Nephron progenitor cell (in vitro differentiated cells): ENCODE data around the gene MAN1A2.

Experiments
- DNase-seq: peaks from one replicate; pipeline ENCODE4 v3.0.0; 2021
- H3K27ac Mint-ChIP-seq: 2 replicates; pipeline ENCODE4 v1.8.0; 2021; ENCODE audit warnings: mild to moderate bottlenecking, moderate library complexity, mixed read lengths
- H3K27me3 Mint-ChIP-seq: 2 replicates; pipeline ENCODE4 v1.8.0; 2021; ENCODE audit warnings: mild to moderate bottlenecking, low read depth, mixed read lengths; ENCODE audit not compliant: poor library complexity
- H3K36me3 Mint-ChIP-seq: 2 replicates; pipeline ENCODE4 v1.8.0; 2021; ENCODE audit warnings: low read depth, mixed read lengths
- H3K4me1 Mint-ChIP-seq: 2 replicates; pipeline ENCODE4 v1.8.0; 2021; ENCODE audit warnings: mixed read lengths
- H3K4me3 Mint-ChIP-seq: 2 replicates; pipeline ENCODE4 v1.8.0; 2021; ENCODE audit warnings: mild to moderate bottlenecking, moderate library complexity, mixed read lengths
- H3K9me3 Mint-ChIP-seq: 2 replicates; pipeline ENCODE4 v1.8.0; 2021; ENCODE audit warnings: mild to moderate bottlenecking, moderate library complexity, mixed read lengths
- TF ChIP-seq, protein P1 (sequence below): fragments of 200-600 bp; sonication (generic); IDR thresholded peaks from 2 replicates; pipeline ENCODE4 v1.5.0; 2021; ENCODE audit warnings: antibody characterized with exemption

Gene MAN1A2

DNA sequence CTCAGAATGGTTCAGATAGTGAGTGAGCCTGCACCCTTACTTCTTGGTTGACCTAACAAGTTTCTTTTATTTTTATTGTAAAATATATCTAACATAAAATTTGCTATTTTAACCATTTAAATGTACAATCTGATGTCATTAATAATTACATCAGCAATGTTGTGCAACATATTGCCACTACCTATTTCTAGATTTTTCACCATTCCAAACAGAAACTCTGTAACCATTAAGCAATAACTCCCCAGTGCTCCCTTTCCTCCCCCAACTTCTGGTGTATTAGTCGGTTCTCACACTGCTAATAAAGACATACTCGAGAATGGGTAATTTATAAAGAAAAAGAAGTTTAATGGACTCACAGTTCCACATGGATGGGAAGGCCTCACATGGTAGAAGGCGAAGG, 162.4 kb downstream of the MAN1A2 start:
- Mint-ChIP-seq H3K4me3 (no peak overlapping the region), H3K27ac (no peak overlapping the region), H3K4me1 (no peaks in the 10 kb centered on the region), H3K27me3 (no peaks in the 10 kb centered on the region), H3K36me3 (peaks cover 14% of the 10 kb centered on the region), H3K9me3 (peaks cover 7% of the 10 kb centered on the region)
- TF ChIP-seq, protein P1, sequence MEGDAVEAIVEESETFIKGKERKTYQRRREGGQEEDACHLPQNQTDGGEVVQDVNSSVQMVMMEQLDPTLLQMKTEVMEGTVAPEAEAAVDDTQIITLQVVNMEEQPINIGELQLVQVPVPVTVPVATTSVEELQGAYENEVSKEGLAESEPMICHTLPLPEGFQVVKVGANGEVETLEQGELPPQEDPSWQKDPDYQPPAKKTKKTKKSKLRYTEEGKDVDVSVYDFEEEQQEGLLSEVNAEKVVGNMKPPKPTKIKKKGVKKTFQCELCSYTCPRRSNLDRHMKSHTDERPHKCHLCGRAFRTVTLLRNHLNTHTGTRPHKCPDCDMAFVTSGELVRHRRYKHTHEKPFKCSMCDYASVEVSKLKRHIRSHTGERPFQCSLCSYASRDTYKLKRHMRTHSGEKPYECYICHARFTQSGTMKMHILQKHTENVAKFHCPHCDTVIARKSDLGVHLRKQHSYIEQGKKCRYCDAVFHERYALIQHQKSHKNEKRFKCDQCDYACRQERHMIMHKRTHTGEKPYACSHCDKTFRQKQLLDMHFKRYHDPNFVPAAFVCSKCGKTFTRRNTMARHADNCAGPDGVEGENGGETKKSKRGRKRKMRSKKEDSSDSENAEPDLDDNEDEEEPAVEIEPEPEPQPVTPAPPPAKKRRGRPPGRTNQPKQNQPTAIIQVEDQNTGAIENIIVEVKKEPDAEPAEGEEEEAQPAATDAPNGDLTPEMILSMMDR: no peak
- DNase-seq: no peak

DNA sequence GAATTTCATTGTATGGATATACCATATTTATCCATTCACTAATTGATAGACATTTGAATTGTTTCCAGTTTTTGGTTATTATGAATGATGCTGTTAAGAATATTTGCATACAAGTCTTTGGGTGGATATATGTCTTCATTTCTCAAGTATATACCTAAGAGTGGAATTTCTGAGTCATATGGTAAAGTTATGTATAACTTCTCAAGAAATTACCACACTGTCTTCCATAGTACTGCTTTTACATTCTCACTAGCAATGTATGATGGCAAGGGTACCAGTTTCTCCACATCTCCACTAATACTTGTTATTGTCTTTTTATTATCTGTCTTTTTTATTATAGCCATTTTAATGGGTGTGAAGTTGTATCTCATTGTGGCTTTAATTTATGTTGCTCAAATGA, 164.0 kb downstream of the MAN1A2 start:
- no peak for DNase-seq
- TF ChIP-seq, protein P1: no peak

DNA sequence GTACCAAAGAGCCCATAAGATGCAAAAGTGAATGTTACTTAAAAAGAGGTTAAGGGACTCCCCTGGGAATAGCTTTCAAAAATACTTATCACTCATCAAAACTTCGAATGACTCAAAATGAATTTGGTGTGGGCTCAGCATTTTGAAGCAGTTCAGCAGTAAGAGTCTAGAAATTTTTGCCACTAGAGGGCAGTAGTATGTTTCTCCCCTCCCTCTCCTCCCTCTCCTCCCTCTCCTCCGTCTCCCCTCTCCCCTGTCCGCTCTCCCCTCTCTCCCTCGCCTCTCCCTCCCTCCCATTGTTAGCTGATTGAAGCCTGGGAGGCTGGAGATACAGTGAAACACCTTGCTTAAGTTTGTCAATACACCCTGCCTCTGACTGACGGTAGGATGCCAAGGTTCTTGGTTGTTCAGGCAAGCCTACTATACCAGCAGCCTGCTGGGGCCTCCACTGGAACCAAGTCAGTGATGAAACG, 167.8 kb downstream of the MAN1A2 start:
- H3K27me3 Mint-ChIP-seq: no peaks in the 10 kb centered on the region
- peak; percentile 49 for DNase-seq
- peaks cover 4% of the 10 kb centered on the region for H3K9me3 Mint-ChIP-seq
- TF ChIP-seq, protein P1: peak; percentile 51
- no peaks in the 10 kb centered on the region for H3K4me1 Mint-ChIP-seq
- no peak overlapping the region for H3K4me3 Mint-ChIP-seq
- H3K27ac Mint-ChIP-seq: no peak overlapping the region
- peaks cover 3% of the 10 kb centered on the region for H3K36me3 Mint-ChIP-seq

More for the DNA sequence above, 164.0 kb downstream of the MAN1A2 start:
- Mint-ChIP-seq H3K4me3 (no peak overlapping the region), H3K27me3 (no peaks in the 10 kb centered on the region), H3K36me3 (peaks cover 14% of the 10 kb centered on the region), H3K4me1 (no peaks in the 10 kb centered on the region), H3K27ac (no peak overlapping the region), H3K9me3 (peaks cover 7% of the 10 kb centered on the region)

DNA sequence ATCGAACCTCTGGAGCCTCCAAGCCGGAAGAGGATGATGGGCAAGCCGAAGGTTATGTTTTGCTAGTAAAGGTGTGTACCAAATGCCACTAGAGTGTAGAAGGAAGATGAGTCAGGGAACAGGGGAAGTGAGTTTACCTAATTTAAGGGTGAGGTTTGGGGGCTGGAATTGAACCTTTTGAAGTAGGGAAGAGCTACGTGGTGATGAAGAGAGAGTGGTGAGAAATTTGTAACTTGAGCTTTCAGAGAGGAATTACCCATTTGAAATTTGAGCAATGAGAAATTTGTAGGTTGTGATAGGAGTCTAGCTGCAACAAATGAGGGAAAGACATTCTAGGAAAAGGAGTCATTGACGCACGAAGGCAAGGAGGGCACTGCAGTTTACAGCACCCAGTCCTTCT, 168.6 kb downstream of the MAN1A2 start:
- H3K4me3 Mint-ChIP-seq: no peak overlapping the region

DNA sequence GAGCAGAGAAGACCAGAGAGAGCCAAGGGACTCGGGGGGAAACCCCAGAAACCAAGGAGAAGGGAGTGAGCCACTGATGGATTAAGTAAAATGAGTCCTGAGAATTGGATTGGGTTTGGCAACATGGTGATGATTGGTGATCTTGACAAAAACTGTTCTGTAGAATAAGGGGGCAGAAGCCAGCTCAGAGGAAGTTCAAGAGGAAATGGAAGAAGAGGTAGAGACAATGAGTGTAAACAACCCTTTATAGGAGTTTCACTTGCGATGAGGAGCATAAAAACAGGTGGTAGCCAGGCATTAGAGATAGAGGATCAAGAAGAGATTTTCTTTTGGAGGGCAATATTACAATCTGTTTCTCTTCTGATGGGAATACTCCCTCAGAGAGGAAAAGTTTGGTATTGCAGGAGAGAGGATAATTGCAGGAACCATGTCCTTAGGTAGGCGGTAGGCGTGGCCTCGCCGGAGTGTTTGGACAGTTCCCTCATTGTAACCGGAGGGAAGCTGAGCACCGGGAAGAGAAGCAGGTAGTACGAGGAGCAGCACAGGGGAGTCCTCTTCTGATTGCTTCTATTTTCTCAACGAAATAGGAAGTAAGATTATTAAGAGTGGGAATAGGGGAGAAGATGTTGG, 170.2 kb downstream of the MAN1A2 start:
- no peak for DNase-seq
- no peaks in the 10 kb centered on the region for H3K27me3 Mint-ChIP-seq
- TF ChIP-seq, protein P1: no peak
- H3K9me3 Mint-ChIP-seq: no peaks in the 10 kb centered on the region
- H3K27ac Mint-ChIP-seq: no peak overlapping the region
- no peaks in the 10 kb centered on the region for H3K36me3 Mint-ChIP-seq
- H3K4me3 Mint-ChIP-seq: no peak overlapping the region
- H3K4me1 Mint-ChIP-seq: no peaks in the 10 kb centered on the region

More for the DNA sequence above, 168.6 kb downstream of the MAN1A2 start:
- Mint-ChIP-seq H3K27ac (no peak overlapping the region), H3K4me1 (no peaks in the 10 kb centered on the region), H3K27me3 (no peaks in the 10 kb centered on the region), H3K9me3 (no peaks in the 10 kb centered on the region), H3K36me3 (no peaks in the 10 kb centered on the region)
- TF ChIP-seq, protein P1: no peak
- DNase-seq: no peak

DNA sequence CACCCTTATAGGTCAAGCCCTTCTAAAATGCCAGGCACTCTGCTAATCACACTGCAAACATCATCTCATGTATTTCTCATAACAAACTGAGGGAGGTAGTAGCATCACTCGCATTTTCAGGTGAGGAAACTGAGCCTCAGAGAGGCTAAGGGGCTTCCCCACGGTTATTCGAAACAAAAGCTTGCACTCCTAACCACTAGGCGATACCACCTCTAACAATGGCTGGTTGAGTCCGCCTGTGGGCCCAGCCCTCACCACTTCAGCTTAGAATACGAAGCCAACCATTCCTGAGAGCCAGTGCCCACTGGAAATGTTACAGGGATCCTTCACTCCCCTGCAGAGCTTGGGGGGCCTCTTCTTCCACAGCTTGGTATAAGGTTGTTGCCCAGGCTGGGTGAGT, 173.3 kb downstream of the MAN1A2 start:
- DNase-seq: no peak
- H3K9me3 Mint-ChIP-seq: no peaks in the 10 kb centered on the region
- no peaks in the 10 kb centered on the region for H3K36me3 Mint-ChIP-seq
- TF ChIP-seq, protein P1: no peak
- H3K4me3 Mint-ChIP-seq: no peak overlapping the region
- H3K4me1 Mint-ChIP-seq: no peaks in the 10 kb centered on the region
- peaks cover 3% of the 10 kb centered on the region for H3K27me3 Mint-ChIP-seq
- H3K27ac Mint-ChIP-seq: no peak overlapping the region
